GM18508 (cell line): ENCODE measurements around the gene FUT6.
"Not testable (repeated sequence)": the region's sequence is repeated elsewhere in the genome, so short reads cannot be mapped to it uniquely, and the experiment has no call there.

ENCODE experiments used
- ATAC-seq: cut with Tn5 transposase; IDR thresholded peaks from one replicate; pipeline ENCODE4 v1.9.1; 2021; ENCODE audit warnings: moderate number of reproducible peaks; ENCODE audit not compliant: insufficient read depth, unreplicated experiment

FUT6 gene

GRCh38 chr19:5839065-5840017, at the start of gene FUT6:
FUT6 (minus strand) TSS chr19:5839702; CDS start chr19:5832567, 7,135 bp downstream.
- no peak for ATAC-seq

GRCh38 chr19:5884065-5884811, 44.7 kb upstream of the FUT6 start:
- ATAC-seq, result not testable (repeated sequence)

- not testable (repeated sequence) for ATAC-seq
These were observed 43.8 kb upstream of the FUT6 start for GRCh38 chr19:5883157-5883873.

- ATAC-seq, result no peak
These were observed 43.0 kb upstream of the FUT6 start for GRCh38 chr19:5882421-5882968.

- ATAC-seq, result no peak
These were observed 42.2 kb upstream of the FUT6 start for GRCh38 chr19:5881543-5882299.

- no peak for ATAC-seq
These were observed 41.1 kb upstream of the FUT6 start for GRCh38 chr19:5880604-5881078.

- ATAC-seq, result no peak
These were observed 40.7 kb upstream of the FUT6 start for GRCh38 chr19:5880196-5880595.

GRCh38 chr19:5877882-5878281, 38.4 kb upstream of the FUT6 start:
- ATAC-seq, result no peak

- no peak for ATAC-seq
These were observed 37.9 kb upstream of the FUT6 start for GRCh38 chr19:5877427-5877826.

- ATAC-seq, result not testable (repeated sequence)
These were observed 35.0 kb upstream of the FUT6 start for GRCh38 chr19:5874496-5874895.

GRCh38 chr19:5873617-5874199, 34.2 kb upstream of the FUT6 start:
- ATAC-seq, result no peak

- ATAC-seq, result no peak
These were observed 31.5 kb upstream of the FUT6 start for GRCh38 chr19:5870986-5871394.

- ATAC-seq, result no peak
These were observed 28.0 kb upstream of the FUT6 start for GRCh38 chr19:5867201-5868136.

- ATAC-seq, result no peak
These were observed 26.3 kb upstream of the FUT6 start for GRCh38 chr19:5865772-5866171.

- ATAC-seq, result no peak
These were observed 25.4 kb upstream of the FUT6 start for GRCh38 chr19:5864725-5865486.

GRCh38 chr19:5864013-5864720, 24.7 kb upstream of the FUT6 start:
- no peak for ATAC-seq
